Sigmoid colon (tissue), 7 donors: Measurements from ENCODE around the gene PGBD5. TPM values are rescaled to one million over a fixed set of nuclear protein-coding genes. Genes with fewer than 3 reads are reported as not detected.

Experiments
- DNase-seq: peaks from one replicate; pipeline ENCODE4 v3.0.0-alpha.2; 2019
- H3K27ac ChIP-seq, 4 donors: fragments of 200-600 bp; sonication (generic); one replicate each; pipeline ENCODE4 v1.5.1; 2016 to 2019; ENCODE audit warnings: mild to moderate bottlenecking in 1 of 4
- H3K27me3 ChIP-seq, 3 donors: fragments of 200-600 bp; sonication (generic); one replicate each; pipeline ENCODE4 v1.5.1; 2019; ENCODE audit warnings: mild to moderate bottlenecking in 1 of 3
- H3K36me3 ChIP-seq, 4 donors: fragments of 200-600 bp; sonication (generic); one replicate each; pipeline ENCODE4 v1.5.1; 2016 to 2019
- H3K4me1 ChIP-seq, 4 donors: fragments of 200-600 bp; sonication (generic); one replicate each; pipeline ENCODE4 v1.5.1; 2017 to 2019
- H3K4me3 ChIP-seq, 4 donors: fragments of 200-600 bp; sonication (generic); one replicate each; pipeline ENCODE4 v1.5.1; 2017 to 2019; ENCODE audit warnings: mild to moderate bottlenecking in 2 of 4, moderate library complexity in 1 of 4
- H3K9me3 ChIP-seq, 4 donors: fragments of 200-600 bp in 3 of 4; sonication (generic) in 3 of 4; one replicate each; pipeline versions ENCODE4 v1.5.1 to v1.6.1; 2013 to 2019
- EP300 ChIP-seq, 4 donors: sonication (generic); formaldehyde crosslinking; IDR thresholded peaks; one replicate each; pipeline ENCODE4 v1.6.1; 2017; ENCODE audit warnings: antibody characterized with exemption in 4 of 4
- POLR2A ChIP-seq, 2 donors: fragments of 450-650 bp; IDR thresholded peaks; one replicate each; pipeline ENCODE4 v1.6.1; 2016; ENCODE audit warnings: antibody characterized with exemption in 2 of 2, mild to moderate bottlenecking in 2 of 2, moderate library complexity in 2 of 2
- POLR2AphosphoS5 ChIP-seq, 4 donors: sonication (generic); formaldehyde crosslinking; IDR thresholded peaks; one replicate each; pipeline ENCODE4 v1.6.1; 2017; ENCODE audit warnings: antibody characterized with exemption in 4 of 4
- WGBS, 2 donors: extraction: QIAGEN DNeasy Blood & Tissue Kit; methylation state at CpG; one replicate each; pipeline ENCODE4 v1.1.7; 2013; 5-methylcytosine and 5-hydroxymethylcytosine counted together
- intact Hi-C: fragments of 100-400 bp; cut with DNase I; formaldehyde crosslinking; loops from one replicate; pipeline ENCODE4 v1.15.1; 2023
- polyA plus RNA-seq, 3 donors: library from polyadenylated mRNA; stranded (reverse); fragments of 200-250 nt; gene quantifications; one replicate each; pipeline ENCODE4 v1.2.3, GENCODE V29; 2013
- total RNA-seq, 4 donors: library from RNA; depleted of rRNA; stranded (reverse); fragments of >200 nt; gene quantifications; one replicate each; pipeline ENCODE4 v1.1.0, GENCODE V29; 2016
- TF ChIP-seq, protein P1 (sequence below), 4 experiments: fragments of 450-650 bp in 3 of 4; fragments of 200-600 bp in 1 of 4; IDR thresholded peaks; one replicate each; pipeline ENCODE4 v1.5.1; 2016 to 2019; ENCODE audit warnings: antibody characterized with exemption in 4 of 4, mild to moderate bottlenecking in 3 of 4, moderate library complexity in 2 of 4
- donor health status: healthy with polysubstance abuse.
- donor health status: Bipolar disorder and iron deficiency.
- donor health status: healthy.

Gene PGBD5
- total and polyA plus RNA-seq, 7 donors = under 0.01 to 1.9 (median 1.1) TPM

DNA sequence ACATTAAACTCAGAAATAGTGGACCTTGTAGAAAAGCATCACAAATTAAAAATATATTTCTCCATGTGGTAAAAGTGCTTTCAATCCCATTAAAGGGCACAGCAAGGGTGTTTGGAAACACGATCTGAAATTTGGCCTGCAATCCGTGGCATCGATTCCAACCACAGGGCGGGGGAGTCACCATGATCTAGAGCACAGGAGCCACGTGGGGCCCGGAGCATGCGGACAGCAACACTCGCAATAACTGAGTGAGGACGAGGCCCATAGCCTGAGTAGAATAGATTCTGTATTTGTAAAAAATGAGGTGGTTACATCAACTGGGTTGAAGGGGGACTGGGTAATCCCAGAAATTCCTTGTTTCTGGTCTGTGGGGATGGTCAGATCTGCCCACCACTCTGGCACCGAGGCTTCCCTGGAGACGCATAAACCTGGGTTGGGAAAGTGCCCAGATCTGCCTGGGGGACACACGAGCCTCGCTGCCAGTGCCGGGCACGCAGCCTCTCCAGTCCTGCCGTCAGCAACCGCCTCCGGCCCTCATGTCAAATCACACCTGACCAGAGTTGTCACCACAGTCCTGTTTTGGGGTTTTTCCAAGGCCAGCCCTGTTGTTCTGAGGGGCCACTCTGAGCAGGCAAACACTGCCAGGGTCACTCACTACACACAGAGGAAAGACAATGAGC lies 104.3 kb downstream of the PGBD5 start:
- 91% methylated on average over 18 of the region's 18 CpGs for WGBS, 2 donors
- Histone ChIP-seq H3K4me3 (no peak overlapping the region), H3K27me3 (no peaks in the 10 kb centered on the region), H3K36me3 (no peaks in the 10 kb centered on the region), H3K27ac (no peak overlapping the region), H3K4me1 (no peaks in the 10 kb centered on the region), H3K9me3 (no peaks in the 10 kb centered on the region)
- TF ChIP-seq, protein P1, sequence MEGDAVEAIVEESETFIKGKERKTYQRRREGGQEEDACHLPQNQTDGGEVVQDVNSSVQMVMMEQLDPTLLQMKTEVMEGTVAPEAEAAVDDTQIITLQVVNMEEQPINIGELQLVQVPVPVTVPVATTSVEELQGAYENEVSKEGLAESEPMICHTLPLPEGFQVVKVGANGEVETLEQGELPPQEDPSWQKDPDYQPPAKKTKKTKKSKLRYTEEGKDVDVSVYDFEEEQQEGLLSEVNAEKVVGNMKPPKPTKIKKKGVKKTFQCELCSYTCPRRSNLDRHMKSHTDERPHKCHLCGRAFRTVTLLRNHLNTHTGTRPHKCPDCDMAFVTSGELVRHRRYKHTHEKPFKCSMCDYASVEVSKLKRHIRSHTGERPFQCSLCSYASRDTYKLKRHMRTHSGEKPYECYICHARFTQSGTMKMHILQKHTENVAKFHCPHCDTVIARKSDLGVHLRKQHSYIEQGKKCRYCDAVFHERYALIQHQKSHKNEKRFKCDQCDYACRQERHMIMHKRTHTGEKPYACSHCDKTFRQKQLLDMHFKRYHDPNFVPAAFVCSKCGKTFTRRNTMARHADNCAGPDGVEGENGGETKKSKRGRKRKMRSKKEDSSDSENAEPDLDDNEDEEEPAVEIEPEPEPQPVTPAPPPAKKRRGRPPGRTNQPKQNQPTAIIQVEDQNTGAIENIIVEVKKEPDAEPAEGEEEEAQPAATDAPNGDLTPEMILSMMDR (IDR thresholded peaks at IDR 0.05) = no peak
- TF ChIP-seq POLR2A (IDR thresholded peaks at IDR 0.05) (no peak), EP300 (IDR thresholded peaks at IDR 0.05) (no peak), POLR2AphosphoS5 (IDR thresholded peaks at IDR 0.05) (no peak)
- intact Hi-C loops = no loop called here
- DNase-seq = no peak

DNA sequence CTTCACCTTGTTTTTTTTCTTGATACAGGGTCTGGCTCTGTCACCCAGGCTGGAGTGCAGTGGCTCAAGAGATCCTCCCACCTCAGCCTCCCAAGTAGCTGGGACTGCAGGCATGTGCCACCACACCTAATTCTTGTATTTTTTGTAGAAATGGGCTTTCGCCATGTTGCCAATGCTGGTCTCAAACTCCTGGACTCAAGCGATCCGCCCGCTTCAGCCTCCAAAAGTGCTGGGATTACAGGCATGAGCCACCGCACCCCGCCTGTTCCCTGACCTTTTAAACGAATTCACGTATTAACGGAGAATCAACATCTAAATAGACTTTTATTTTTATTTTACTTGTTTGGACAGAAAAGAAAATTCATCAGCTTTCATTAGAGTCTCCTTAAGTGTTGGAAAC lies 104.8 kb downstream of the PGBD5 start:
- no peak overlapping the region for H3K27ac ChIP-seq
- 95 to 96% methylated on average over 9 of the region's 9 CpGs for WGBS, 2 donors
- DNase-seq = peak; percentile 12
- H3K36me3 ChIP-seq = no peaks in the 10 kb centered on the region
- intact Hi-C loops = no loop called here
- no peaks in the 10 kb centered on the region for H3K4me1 ChIP-seq
- no peaks in the 10 kb centered on the region for H3K9me3 ChIP-seq
- no peak for TF ChIP-seq EP300 (IDR thresholded peaks at IDR 0.05)
- no peak for TF ChIP-seq POLR2AphosphoS5 (IDR thresholded peaks at IDR 0.05)
- TF ChIP-seq, protein P1 (IDR thresholded peaks at IDR 0.05) = no peak
- TF ChIP-seq POLR2A (IDR thresholded peaks at IDR 0.05) = no peak
- no peaks in the 10 kb centered on the region for H3K27me3 ChIP-seq
- H3K4me3 ChIP-seq = no peak overlapping the region

DNA sequence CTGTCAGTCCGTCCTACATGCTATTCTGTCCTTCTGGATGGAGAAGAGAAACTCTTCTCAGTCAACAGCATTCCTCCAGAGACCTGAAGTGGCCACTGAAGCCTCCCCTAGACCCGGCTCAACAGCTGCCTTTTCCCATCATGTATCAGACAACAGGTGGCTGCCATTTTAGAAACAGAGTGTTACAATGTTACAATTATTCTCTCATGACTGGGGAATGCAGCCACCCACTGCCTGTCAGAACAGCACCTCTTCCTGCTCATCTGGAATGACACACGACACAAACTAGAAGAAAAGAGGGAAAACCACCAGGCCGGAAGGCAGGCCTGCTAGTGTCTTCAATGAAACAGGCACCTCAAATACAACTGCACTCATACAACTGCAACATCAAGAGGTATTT lies 105.3 kb downstream of the PGBD5 start:
- intact Hi-C loops = no loop called here
- 86 to 90% methylated on average over 4 of the region's 4 CpGs for WGBS, 2 donors
- no peaks in the 10 kb centered on the region for H3K4me1 ChIP-seq
- H3K9me3 ChIP-seq = no peaks in the 10 kb centered on the region
- H3K27me3 ChIP-seq = no peaks in the 10 kb centered on the region
- peak; percentile 11 for DNase-seq
- no peak overlapping the region for H3K4me3 ChIP-seq
- no peaks in the 10 kb centered on the region for H3K36me3 ChIP-seq
- H3K27ac ChIP-seq = no peak overlapping the region
- TF ChIP-seq POLR2AphosphoS5 (IDR thresholded peaks at IDR 0.05) (no peak), POLR2A (IDR thresholded peaks at IDR 0.05) (no peak), EP300 (IDR thresholded peaks at IDR 0.05) (no peak)
- TF ChIP-seq, protein P1 (IDR thresholded peaks at IDR 0.05) = no peak

DNA sequence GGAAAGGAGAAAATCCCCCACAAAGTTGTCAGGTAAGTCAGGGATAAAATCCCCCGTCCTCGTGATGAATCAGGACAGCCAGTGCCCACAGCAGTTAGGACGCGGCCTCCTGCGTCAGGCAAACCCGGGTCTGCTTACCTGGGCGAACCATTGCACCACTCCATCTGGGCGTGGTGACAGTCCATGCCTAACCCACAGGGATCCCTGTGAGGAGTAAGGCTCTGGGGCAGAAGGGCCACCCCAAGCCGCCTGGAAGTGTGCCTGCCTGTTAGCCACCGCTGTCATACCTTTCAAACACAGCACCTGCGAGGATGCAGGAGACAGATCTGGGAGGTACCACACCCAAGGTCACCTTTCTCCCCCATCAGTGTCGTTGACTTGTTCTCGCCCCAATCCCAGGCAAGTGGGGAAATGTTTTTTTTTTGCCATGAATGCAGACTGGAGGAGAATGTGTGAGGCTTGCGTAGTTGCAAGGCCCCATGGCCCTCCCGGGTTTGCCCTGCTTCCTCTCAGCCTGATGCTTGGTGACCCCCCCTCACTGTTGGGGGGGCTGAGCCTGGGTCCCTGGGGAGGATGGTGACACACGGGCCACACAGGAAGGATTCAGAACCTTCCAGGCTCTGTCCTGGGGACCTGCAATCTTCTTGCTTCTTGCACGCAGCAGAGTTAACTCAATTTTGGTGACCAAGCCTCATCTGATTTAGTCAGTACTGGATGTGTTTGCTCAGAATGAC lies 107.0 kb downstream of the PGBD5 start:
- no peak overlapping the region for H3K4me3 ChIP-seq
- no peaks in the 10 kb centered on the region for H3K27me3 ChIP-seq
- H3K4me1 ChIP-seq = no peaks in the 10 kb centered on the region
- peak; percentile 46 for DNase-seq
- no peaks in the 10 kb centered on the region for H3K36me3 ChIP-seq
- 92 to 93% methylated on average over 17 of the region's 17 CpGs for WGBS, 2 donors
- no peaks in the 10 kb centered on the region for H3K9me3 ChIP-seq
- no peak overlapping the region for H3K27ac ChIP-seq
- TF ChIP-seq, protein P1 (IDR thresholded peaks at IDR 0.05) = no peak
- TF ChIP-seq EP300 (IDR thresholded peaks at IDR 0.05) (no peak), POLR2AphosphoS5 (IDR thresholded peaks at IDR 0.05) (no peak), POLR2A (IDR thresholded peaks at IDR 0.05) (no peak)
- intact Hi-C loops = no loop called here
